Neuron (in vitro differentiated cells): ENCODE results near the gene SLC24A5.

Experiments
- H2AFZ ChIP-seq: one replicate; pipeline ENCODE4 v1.6.1; 2013; ENCODE audit warnings: low read depth, mild to moderate bottlenecking, inconsistent platforms, low read length, moderate library complexity
- H3K27me3 ChIP-seq: one replicate; pipeline ENCODE4 v1.6.1; 2013; ENCODE audit warnings: low read length; ENCODE audit not compliant: insufficient read depth
- H3K36me3 ChIP-seq: one replicate; pipeline ENCODE4 v1.6.1; 2013; ENCODE audit warnings: low read length; ENCODE audit not compliant: insufficient read depth
- H3K4me1 ChIP-seq: one replicate; pipeline ENCODE4 v1.6.1; 2013; ENCODE audit warnings: low read length; ENCODE audit not compliant: insufficient read depth
- H3K4me3 ChIP-seq: 2 replicates; pipeline ENCODE4 v1.5.1; 2013; ENCODE audit warnings: mild to moderate bottlenecking, low read length, moderate library complexity
- H3K9me3 ChIP-seq: one replicate; pipeline ENCODE4 v1.6.1; 2013; ENCODE audit warnings: low read length

The SLC24A5 gene

DNA sequence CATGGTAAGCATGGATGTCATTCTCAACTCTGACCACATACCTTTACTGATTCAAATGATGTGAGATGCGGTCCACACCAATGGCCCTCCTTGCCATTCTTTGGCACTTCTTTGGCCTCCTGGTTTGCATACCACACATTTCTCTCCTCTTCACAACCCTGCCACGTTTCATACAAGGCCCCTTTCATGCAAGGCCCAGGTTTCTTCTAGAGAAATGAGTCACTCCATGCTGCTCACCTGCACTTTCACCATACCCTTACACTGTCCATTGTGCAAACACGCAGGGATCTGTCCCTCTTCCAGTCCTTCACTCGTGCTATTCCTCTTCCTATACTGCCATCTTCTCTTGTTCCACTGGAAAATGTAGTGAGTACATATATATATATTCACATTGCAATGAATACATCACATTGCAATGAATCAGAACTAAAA, 24.4 kb upstream of the SLC24A5 start:
- H3K4me3 ChIP-seq: no peak overlapping the region

GRCh38 chr15:48096813-48097212, 24.0 kb upstream of the SLC24A5 start:
- no peak overlapping the region for H3K4me3 ChIP-seq
- no peak overlapping the region for H2AFZ ChIP-seq
- no peaks in the 10 kb centered on the region for H3K36me3 ChIP-seq
- H3K9me3 ChIP-seq: no peaks in the 10 kb centered on the region
- no peaks in the 10 kb centered on the region for H3K4me1 ChIP-seq
- H3K27me3 ChIP-seq: no peaks in the 10 kb centered on the region

More for the DNA sequence above, 24.4 kb upstream of the SLC24A5 start:
- H3K9me3 ChIP-seq: no peaks in the 10 kb centered on the region
- H3K4me1 ChIP-seq: no peaks in the 10 kb centered on the region
- H3K36me3 ChIP-seq: no peaks in the 10 kb centered on the region
- H2AFZ ChIP-seq: no peak overlapping the region
- H3K27me3 ChIP-seq: no peaks in the 10 kb centered on the region

- Histone ChIP-seq H3K4me1 (no peaks in the 10 kb centered on the region), H3K4me3 (no peak overlapping the region), H3K36me3 (no peaks in the 10 kb centered on the region), H2AFZ (no peak overlapping the region), H3K9me3 (no peaks in the 10 kb centered on the region), H3K27me3 (no peaks in the 10 kb centered on the region)
Measured at GRCh38 chr15:48097264-48097663, 23.5 kb upstream of the SLC24A5 start.

GRCh38 chr15:48101376-48101961, 19.3 kb upstream of the SLC24A5 start:
- Histone ChIP-seq H3K9me3 (no peaks in the 10 kb centered on the region), H3K36me3 (no peaks in the 10 kb centered on the region), H2AFZ (no peak overlapping the region)

GRCh38 chr15:48102167-48102566, 18.6 kb upstream of the SLC24A5 start:
- no peaks in the 10 kb centered on the region for H3K9me3 ChIP-seq
- no peaks in the 10 kb centered on the region for H3K36me3 ChIP-seq
- no peaks in the 10 kb centered on the region for H3K4me1 ChIP-seq
- H2AFZ ChIP-seq: no peak overlapping the region
- no peak overlapping the region for H3K4me3 ChIP-seq
- H3K27me3 ChIP-seq: peaks cover 3% of the 10 kb centered on the region

More at GRCh38 chr15:48101376-48101961, 19.3 kb upstream of the SLC24A5 start:
- H3K4me3 ChIP-seq: no peak overlapping the region
- H3K27me3 ChIP-seq: peaks cover 2% of the 10 kb centered on the region
- H3K4me1 ChIP-seq: no peaks in the 10 kb centered on the region

DNA sequence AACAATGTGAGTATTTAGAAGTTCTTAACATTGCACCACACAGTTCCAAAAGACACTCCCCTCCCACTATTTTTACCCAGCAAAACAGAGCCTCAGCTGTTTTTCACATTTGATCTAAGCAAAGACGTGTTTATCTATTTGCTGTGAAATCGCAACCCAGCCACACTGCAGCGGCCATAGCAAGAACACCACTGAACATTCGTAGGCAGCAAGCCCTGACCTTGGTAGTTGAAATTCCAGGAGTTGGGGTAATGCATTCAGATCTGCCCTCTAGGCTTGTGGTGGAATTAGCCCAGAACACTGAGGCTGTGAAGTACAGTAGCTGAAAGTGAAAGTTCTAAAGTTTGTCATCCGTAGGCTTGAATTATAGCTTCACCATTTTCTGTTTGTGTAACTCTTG, 17.1 kb upstream of the SLC24A5 start:
- Histone ChIP-seq H3K36me3 (no peaks in the 10 kb centered on the region), H3K9me3 (no peaks in the 10 kb centered on the region), H2AFZ (no peak overlapping the region), H3K4me3 (no peak overlapping the region), H3K4me1 (no peaks in the 10 kb centered on the region), H3K27me3 (peaks cover 3% of the 10 kb centered on the region)

DNA sequence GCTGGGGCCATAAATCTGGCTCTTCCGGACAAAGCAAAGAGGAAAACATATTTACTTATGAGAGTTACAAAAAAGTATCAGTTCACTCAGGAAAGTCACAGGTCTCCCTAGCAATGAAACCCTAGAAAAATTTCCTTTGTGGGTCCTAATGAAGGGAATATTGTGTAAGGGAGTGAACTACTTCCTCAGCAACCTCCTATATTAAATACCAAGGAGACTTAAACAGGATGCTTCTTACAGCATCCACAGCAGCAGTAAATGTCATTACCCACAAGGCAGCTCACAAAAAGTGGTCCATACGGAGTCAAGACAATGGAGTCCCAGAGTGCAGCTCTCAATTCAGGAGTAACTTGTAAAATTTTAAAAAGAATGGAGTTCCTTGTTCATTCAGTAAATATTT, 14.9 kb upstream of the SLC24A5 start:
- Histone ChIP-seq H3K4me3 (no peak overlapping the region), H3K36me3 (no peaks in the 10 kb centered on the region), H3K27me3 (peaks cover 3% of the 10 kb centered on the region), H3K4me1 (no peaks in the 10 kb centered on the region), H3K9me3 (no peaks in the 10 kb centered on the region), H2AFZ (no peak overlapping the region)

DNA sequence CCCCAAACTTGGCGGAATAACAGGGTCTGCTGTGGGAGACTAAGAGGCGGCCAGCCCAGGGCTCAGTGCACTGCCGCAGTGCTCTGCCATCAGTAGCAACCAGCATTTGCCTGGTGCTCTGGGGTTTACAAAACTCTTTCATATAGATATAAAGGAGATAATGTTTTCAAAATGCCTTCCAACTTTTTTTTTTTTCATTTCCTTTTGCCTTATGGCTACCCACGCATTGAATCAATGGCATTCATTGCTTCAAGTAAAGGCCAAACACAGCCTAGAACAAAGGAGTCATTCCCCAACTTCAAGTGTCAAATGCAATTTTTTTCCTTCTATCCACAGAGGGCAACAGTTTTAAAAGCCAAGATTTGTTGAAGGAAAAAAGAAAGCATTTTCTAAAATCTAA, 11.6 kb upstream of the SLC24A5 start:
- Histone ChIP-seq H3K9me3 (no peaks in the 10 kb centered on the region), H3K36me3 (no peaks in the 10 kb centered on the region), H3K27me3 (peaks cover 3% of the 10 kb centered on the region), H3K4me3 (no peak overlapping the region), H3K4me1 (no peaks in the 10 kb centered on the region), H2AFZ (no peak overlapping the region)

- Histone ChIP-seq H3K9me3 (no peaks in the 10 kb centered on the region), H3K27me3 (peaks cover 3% of the 10 kb centered on the region), H3K4me1 (no peaks in the 10 kb centered on the region), H3K36me3 (no peaks in the 10 kb centered on the region), H3K4me3 (no peak overlapping the region), H2AFZ (no peak overlapping the region)
Measured at GRCh38 chr15:48109856-48110531, 10.8 kb upstream of the SLC24A5 start.

DNA sequence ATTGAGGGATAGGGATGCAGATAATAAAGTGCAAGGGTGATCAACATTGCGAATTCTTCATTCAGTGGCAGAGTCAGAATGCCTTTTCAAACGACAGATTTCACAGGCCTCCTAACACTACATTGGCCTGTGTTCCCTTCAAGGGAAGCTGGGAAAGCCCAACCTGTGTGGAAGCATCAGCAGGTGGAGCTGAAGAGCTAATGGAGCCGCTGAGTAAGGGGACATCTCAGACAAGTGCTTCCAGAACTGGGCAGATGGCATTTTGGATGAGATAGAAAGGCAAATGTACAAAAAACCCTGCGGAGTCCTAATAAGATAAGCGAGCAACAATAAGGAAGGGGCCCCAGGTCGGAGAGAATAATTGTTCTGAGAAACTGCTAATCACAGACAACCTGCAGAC, 8.5 kb upstream of the SLC24A5 start:
- Histone ChIP-seq H3K27me3 (no peaks in the 10 kb centered on the region), H2AFZ (no peak overlapping the region), H3K9me3 (no peaks in the 10 kb centered on the region), H3K4me3 (no peak overlapping the region), H3K4me1 (no peaks in the 10 kb centered on the region), H3K36me3 (no peaks in the 10 kb centered on the region)

DNA sequence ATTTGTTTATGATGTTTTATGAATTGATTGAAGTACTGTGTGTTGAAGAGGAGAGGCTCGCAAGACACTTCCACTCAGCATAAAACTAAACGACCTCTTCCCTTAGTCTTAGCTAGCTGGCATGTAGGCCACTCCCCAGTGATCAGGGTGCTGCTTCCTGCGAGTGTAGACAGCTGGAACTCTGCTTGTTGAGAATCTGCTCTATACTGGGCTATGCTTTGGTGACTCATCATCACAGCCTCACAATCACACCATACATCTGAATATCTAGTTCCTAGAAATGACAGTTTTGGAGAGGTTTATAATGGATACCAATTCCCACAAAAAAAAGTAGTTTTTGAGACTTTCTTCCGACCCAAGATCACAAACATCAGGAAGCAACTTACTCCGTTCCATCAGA, 1.5 kb upstream of the SLC24A5 start:
- Histone ChIP-seq H3K27me3 (no peaks in the 10 kb centered on the region), H3K4me3 (no peak overlapping the region)

DNA sequence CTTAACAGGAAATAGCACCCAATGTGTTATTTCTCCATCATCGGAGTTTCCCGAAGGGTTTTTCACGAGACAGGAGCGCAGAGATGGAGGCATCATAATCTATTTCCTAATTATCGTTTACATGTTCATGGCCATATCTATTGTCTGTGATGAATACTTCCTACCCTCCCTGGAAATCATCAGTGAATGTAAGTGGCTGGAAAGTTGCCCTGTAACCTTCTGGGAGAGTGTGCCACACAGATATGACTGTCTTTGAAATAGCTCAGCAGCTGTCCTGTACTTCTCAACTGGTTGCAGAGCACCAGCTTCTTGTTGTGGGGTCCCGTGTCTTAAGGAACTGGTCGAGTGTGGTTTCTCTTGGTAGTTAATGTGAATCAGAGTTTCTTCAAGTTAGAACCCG, 1.1 kb downstream of the SLC24A5 start:
- no peak overlapping the region for H3K4me3 ChIP-seq

More for the DNA sequence above, 1.5 kb upstream of the SLC24A5 start:
- Histone ChIP-seq H3K9me3 (no peaks in the 10 kb centered on the region), H3K36me3 (no peaks in the 10 kb centered on the region), H3K4me1 (peaks cover 7% of the 10 kb centered on the region), H2AFZ (no peak overlapping the region)

GRCh38 chr15:48126667-48127355, 6.0 kb downstream of the SLC24A5 start:
- H2AFZ ChIP-seq: no peak overlapping the region
- H3K4me1 ChIP-seq: peaks cover 3% of the 10 kb centered on the region
- no peaks in the 10 kb centered on the region for H3K27me3 ChIP-seq
- H3K36me3 ChIP-seq: no peaks in the 10 kb centered on the region
- H3K9me3 ChIP-seq: no peaks in the 10 kb centered on the region
- no peak overlapping the region for H3K4me3 ChIP-seq

More for the DNA sequence above, 1.1 kb downstream of the SLC24A5 start:
- Histone ChIP-seq H2AFZ (no peak overlapping the region), H3K36me3 (no peaks in the 10 kb centered on the region), H3K4me1 (peaks cover 7% of the 10 kb centered on the region), H3K9me3 (no peaks in the 10 kb centered on the region), H3K27me3 (no peaks in the 10 kb centered on the region)
